CD1c-positive myeloid dendritic cell (primary cell): Measurements from ENCODE around the gene MCM3.

Experiments used
- DNase-seq: peaks from one replicate; pipeline ENCODE4 v3.0.0-alpha.2; 2016; ENCODE audit errors: extremely low spot score

Gene MCM3

GRCh38 chr6:52284460-52285176, at the start of gene MCM3:
MCM3 (minus strand) TSS chr6:52284742; CDS start chr6:52284674, 68 bp downstream.
- peak; percentile 99 for DNase-seq

- no peak for DNase-seq
These were observed 49.3 kb upstream of the MCM3 start for GRCh38 chr6:52333840-52334200.

- no peak for DNase-seq
These were observed 47.4 kb upstream of the MCM3 start for GRCh38 chr6:52331793-52332457.

- no peak for DNase-seq
These were observed 45.9 kb upstream of the MCM3 start for GRCh38 chr6:52330470-52330869.

- no peak for DNase-seq
These were observed 44.2 kb upstream of the MCM3 start for GRCh38 chr6:52328729-52329128.

GRCh38 chr6:52328303-52328662, 43.7 kb upstream of the MCM3 start:
- DNase-seq, result peak; percentile 32

- no peak for DNase-seq
These were observed 42.2 kb upstream of the MCM3 start for GRCh38 chr6:52326540-52327364.

GRCh38 chr6:52325695-52326471, 41.3 kb upstream of the MCM3 start:
- DNase-seq, result no peak

- DNase-seq, result no peak
These were observed 39.6 kb upstream of the MCM3 start for GRCh38 chr6:52324189-52324588.

- DNase-seq, result peak; percentile 47
These were observed 33.5 kb upstream of the MCM3 start for GRCh38 chr6:52317841-52318581.

- peak; percentile 38 for DNase-seq
These were observed 32.7 kb upstream of the MCM3 start for GRCh38 chr6:52317211-52317610.

- DNase-seq, result no peak
These were observed 30.2 kb upstream of the MCM3 start for GRCh38 chr6:52314752-52315151.

GRCh38 chr6:52312461-52312860, 27.9 kb upstream of the MCM3 start:
- DNase-seq, result no peak

GRCh38 chr6:52310932-52311331, 26.4 kb upstream of the MCM3 start:
- DNase-seq, result peak; percentile 68

- no peak for DNase-seq
These were observed 23.4 kb upstream of the MCM3 start for GRCh38 chr6:52307900-52308372.

GRCh38 chr6:52306972-52307870, 22.7 kb upstream of the MCM3 start:
- DNase-seq, result no peak

- peak; percentile 92 for DNase-seq
These were observed 21.6 kb upstream of the MCM3 start for GRCh38 chr6:52305948-52306767.

GRCh38 chr6:52305411-52305810, 20.9 kb upstream of the MCM3 start:
- DNase-seq, result no peak

GRCh38 chr6:52304983-52305390, 20.4 kb upstream of the MCM3 start:
- peak; percentile 84 for DNase-seq
